Mesenchymal stem cell (in vitro differentiated cells and primary cell): ENCODE measurements around the gene ARHGAP6.

Source experiments
- DNase-seq: peaks from one replicate; pipeline ENCODE4 v3.0.0-alpha.2; 2013
- H2AFZ ChIP-seq: one replicate; pipeline ENCODE4 v1.6.1; 2013; ENCODE audit warnings: low read depth, mild to moderate bottlenecking, control low read depth, inconsistent platforms, low read length, moderate library complexity
- H2AK5ac ChIP-seq: 2 replicates; pipeline ENCODE4 v1.6.1; 2013; ENCODE audit warnings: low read length, moderate library complexity, mild to moderate bottlenecking, inconsistent platforms; ENCODE audit not compliant: severe bottlenecking
- H2BK120ac ChIP-seq: one replicate; pipeline ENCODE4 v1.6.1; 2013; ENCODE audit warnings: low read depth, mild to moderate bottlenecking, inconsistent platforms, low read length, moderate library complexity
- H2BK12ac ChIP-seq, 2 experiments: one replicate each; pipeline ENCODE4 v1.6.1; 2013; ENCODE audit warnings: inconsistent platforms in 2 of 2, low read length in 2 of 2, mild to moderate bottlenecking in 2 of 2, moderate library complexity in 2 of 2, control low read depth in 1 of 2
- H2BK15ac ChIP-seq: one replicate; pipeline ENCODE4 v1.6.1; 2013; ENCODE audit warnings: mild to moderate bottlenecking, low read depth, inconsistent platforms; ENCODE audit not compliant: poor library complexity, severe bottlenecking
- H2BK5ac ChIP-seq: 2 replicates; pipeline ENCODE4 v1.6.1; 2013; ENCODE audit warnings: low read depth, mild to moderate bottlenecking, low read length, control low read depth, inconsistent platforms; ENCODE audit not compliant: poor library complexity, severe bottlenecking
- H3K14ac ChIP-seq, 2 experiments: one replicate each; pipeline ENCODE4 v1.6.1; 2013; ENCODE audit warnings: inconsistent platforms in 2 of 2, low read length in 2 of 2, control low read depth in 1 of 2, mild to moderate bottlenecking in 1 of 2, moderate library complexity in 1 of 2
- H3K18ac ChIP-seq, 2 experiments: one replicate each; pipeline ENCODE4 v1.6.1; 2013; ENCODE audit warnings: inconsistent platforms in 2 of 2, low read length in 2 of 2, control low read depth in 1 of 2, low read depth in 1 of 2, mild to moderate bottlenecking in 1 of 2
- H3K23ac ChIP-seq, 2 experiments: one replicate each; pipeline ENCODE4 v1.6.1; 2013; ENCODE audit warnings: inconsistent platforms in 2 of 2, low read length in 2 of 2, mild to moderate bottlenecking in 2 of 2, moderate library complexity in 2 of 2, control low read depth in 1 of 2
- H3K27ac ChIP-seq: 2 replicates; pipeline ENCODE4 v1.5.1; 2013; ENCODE audit warnings: mild to moderate bottlenecking, moderate library complexity, low read length, control low read depth, inconsistent platforms; ENCODE audit not compliant: poor library complexity, severe bottlenecking
- H3K27me3 ChIP-seq, 2 experiments: 2 replicates each; pipeline versions ENCODE4 v1.6.1 to v1.7.0; 2013; ENCODE audit warnings: low read length in 2 of 2, mild to moderate bottlenecking in 2 of 2, moderate library complexity in 2 of 2, control low read depth in 1 of 2, inconsistent platforms in 1 of 2; ENCODE audit not compliant: control insufficient read depth in 1 of 2, insufficient read depth in 1 of 2
- H3K36me3 ChIP-seq, 2 experiments: 2 replicates each; pipeline versions ENCODE4 v1.6.1 to v1.7.0; 2013; ENCODE audit warnings: low read length in 2 of 2, control low read depth in 1 of 2, inconsistent platforms in 1 of 2, low read depth in 1 of 2, mild to moderate bottlenecking in 1 of 2; ENCODE audit not compliant: insufficient read depth in 2 of 2, control insufficient read depth in 1 of 2
- H3K4ac ChIP-seq, 2 experiments: one replicate each; pipeline ENCODE4 v1.6.1; 2013; ENCODE audit warnings: inconsistent platforms in 2 of 2, low read length in 2 of 2, mild to moderate bottlenecking in 2 of 2, moderate library complexity in 2 of 2, control low read depth in 1 of 2, low read depth in 1 of 2
- H3K4me1 ChIP-seq: 2 replicates; pipeline ENCODE4 v1.6.1; 2013; ENCODE audit warnings: low read depth, low read length, control low read depth; ENCODE audit not compliant: control insufficient read depth, insufficient read depth
- H3K4me2 ChIP-seq: 2 replicates; pipeline ENCODE4 v1.6.1; 2013; ENCODE audit warnings: low read length, mild to moderate bottlenecking, inconsistent platforms; ENCODE audit not compliant: poor library complexity, severe bottlenecking
- H3K4me3 ChIP-seq, 2 experiments: 2 replicates each; pipeline versions ENCODE4 v1.5.1 to v1.7.0; 2013; ENCODE audit warnings: low read length in 2 of 2, mild to moderate bottlenecking in 2 of 2, control low read depth in 1 of 2, low read depth in 1 of 2; ENCODE audit not compliant: insufficient read depth in 1 of 2
- H3K79me1 ChIP-seq: replicated peaks from 2 replicates; pipeline ENCODE4 v1.6.1; 2013; ENCODE audit warnings: mild to moderate bottlenecking, control low read depth, low read length, inconsistent platforms; ENCODE audit not compliant: poor library complexity, severe bottlenecking
- H3K9ac ChIP-seq: 2 replicates; pipeline ENCODE4 v1.7.0; 2013; ENCODE audit warnings: mild to moderate bottlenecking, low read length, moderate library complexity
- H3K9me3 ChIP-seq: 2 replicates; pipeline ENCODE4 v1.7.0; 2013; ENCODE audit warnings: mild to moderate bottlenecking, low read length; ENCODE audit not compliant: control insufficient read depth
- H4K8ac ChIP-seq: one replicate; pipeline ENCODE4 v1.6.1; 2013; ENCODE audit warnings: inconsistent platforms, mild to moderate bottlenecking, low read length, moderate library complexity
- H4K91ac ChIP-seq: one replicate; pipeline ENCODE4 v1.6.1; 2013; ENCODE audit warnings: mild to moderate bottlenecking, low read length, inconsistent platforms
- WGBS: methylation state at CpG from one replicate; pipeline ENCODE4 v1.1.7; 2013; ENCODE audit warnings: mixed read lengths; 5-methylcytosine and 5-hydroxymethylcytosine counted together

ARHGAP6 gene

DNA sequence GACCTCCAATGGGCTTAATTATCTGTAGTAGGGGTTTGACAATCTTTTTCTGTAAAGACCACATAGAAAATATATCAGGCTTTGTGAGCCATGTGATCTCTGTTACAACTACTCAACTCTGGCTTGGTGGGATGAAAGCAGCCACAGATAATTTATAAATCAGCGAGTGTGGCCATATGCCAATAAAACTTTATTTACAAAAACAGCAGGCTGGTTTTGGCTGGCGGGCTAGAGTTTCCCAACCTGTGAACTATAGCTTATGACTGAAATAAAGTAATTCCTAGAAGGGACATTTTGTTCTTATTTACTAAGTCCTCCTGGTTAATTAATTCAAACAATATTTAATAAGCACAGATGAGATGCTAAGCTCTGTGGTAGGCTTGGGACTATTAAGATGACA, 408.4 kb downstream of the ARHGAP6 start:
- DNase-seq, result no peak
- no peak overlapping the region for H4K8ac ChIP-seq
- H2BK5ac ChIP-seq, result no peak overlapping the region
- no peak overlapping the region for H3K4me2 ChIP-seq
- no peak overlapping the region for H3K14ac ChIP-seq
- H3K27me3 ChIP-seq, result no peaks in the 10 kb centered on the region
- no peak overlapping the region for H2BK12ac ChIP-seq
- peaks cover 0 to 17% of the 10 kb centered on the region in 2 experiments for H3K36me3 ChIP-seq
- no peak overlapping the region for H3K4ac ChIP-seq
- H3K9me3 ChIP-seq, result no peaks in the 10 kb centered on the region
- no CpG with 5 or more reads among the region's 2 CpGs for WGBS
- no peak overlapping the region for H3K4me3 ChIP-seq
- no peak overlapping the region for H2BK15ac ChIP-seq
- no peak overlapping the region for H3K18ac ChIP-seq
- H2AK5ac ChIP-seq, result no peak overlapping the region
- H3K27ac ChIP-seq, result no peak overlapping the region
- no peak overlapping the region for H2BK120ac ChIP-seq
- no peaks in the 10 kb centered on the region for H3K79me1 ChIP-seq
- H3K9ac ChIP-seq, result no peak overlapping the region
- no peak overlapping the region for H2AFZ ChIP-seq
- H3K23ac ChIP-seq, result no peak overlapping the region
- no peak overlapping the region for H4K91ac ChIP-seq
- no peaks in the 10 kb centered on the region for H3K4me1 ChIP-seq

DNA sequence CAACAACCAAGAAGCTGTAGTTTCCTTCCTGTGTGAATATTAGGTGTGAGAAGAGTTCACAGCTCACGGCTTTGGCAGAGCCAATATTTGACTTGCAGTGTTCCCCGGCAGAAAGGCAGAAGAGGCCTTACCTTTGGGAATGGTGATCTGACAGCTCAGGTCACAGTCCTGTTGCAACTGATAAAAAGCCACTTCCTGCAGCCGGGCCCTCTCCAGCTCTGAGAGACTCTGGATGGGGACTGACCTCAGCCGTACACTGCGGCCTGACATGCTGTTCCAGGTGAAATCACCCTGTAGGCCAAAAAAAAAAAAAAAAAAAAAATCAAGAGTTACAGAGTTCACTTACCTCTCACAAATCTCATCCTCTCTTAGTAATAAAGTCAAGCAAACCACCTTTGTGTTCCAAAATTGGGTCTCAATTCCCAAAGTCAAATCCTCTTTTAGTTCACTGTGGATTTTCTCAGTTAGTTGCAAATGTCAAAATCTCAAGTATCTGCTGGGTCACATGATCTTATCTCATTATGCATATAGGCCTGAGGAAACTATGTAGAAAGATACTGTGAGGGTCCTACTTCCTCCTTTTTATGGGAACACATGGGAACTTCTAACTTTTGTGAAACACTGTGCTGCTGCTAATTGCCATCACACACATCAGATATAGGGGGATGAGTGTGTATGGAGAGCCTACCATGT, 411.2 kb downstream of the ARHGAP6 start:
- no peak for DNase-seq
- no peak overlapping the region for H3K23ac ChIP-seq
- no peak overlapping the region for H2BK120ac ChIP-seq
- H3K27ac ChIP-seq, result no peak overlapping the region
- H3K4me3 ChIP-seq, result no peak overlapping the region
- no peaks in the 10 kb centered on the region for H3K27me3 ChIP-seq
- H3K36me3 ChIP-seq, result peaks cover 0 to 30% of the 10 kb centered on the region in 2 experiments
- WGBS, result 68% methylated on average over 5 of the region's 5 CpGs
- no peak overlapping the region for H4K8ac ChIP-seq
- H2BK12ac ChIP-seq, result no peak overlapping the region
- H3K9ac ChIP-seq, result no peak overlapping the region
- no peak overlapping the region for H3K14ac ChIP-seq
- H3K18ac ChIP-seq, result no peak overlapping the region
- H2AK5ac ChIP-seq, result no peak overlapping the region
- H3K4me2 ChIP-seq, result no peak overlapping the region
- no peak overlapping the region for H2BK15ac ChIP-seq
- H3K79me1 ChIP-seq, result no peaks in the 10 kb centered on the region
- H3K4me1 ChIP-seq, result no peaks in the 10 kb centered on the region
- no peak overlapping the region for H2BK5ac ChIP-seq
- no peak overlapping the region for H2AFZ ChIP-seq
- no peaks in the 10 kb centered on the region for H3K9me3 ChIP-seq
- H4K91ac ChIP-seq, result no peak overlapping the region
- no peak overlapping the region for H3K4ac ChIP-seq

DNA sequence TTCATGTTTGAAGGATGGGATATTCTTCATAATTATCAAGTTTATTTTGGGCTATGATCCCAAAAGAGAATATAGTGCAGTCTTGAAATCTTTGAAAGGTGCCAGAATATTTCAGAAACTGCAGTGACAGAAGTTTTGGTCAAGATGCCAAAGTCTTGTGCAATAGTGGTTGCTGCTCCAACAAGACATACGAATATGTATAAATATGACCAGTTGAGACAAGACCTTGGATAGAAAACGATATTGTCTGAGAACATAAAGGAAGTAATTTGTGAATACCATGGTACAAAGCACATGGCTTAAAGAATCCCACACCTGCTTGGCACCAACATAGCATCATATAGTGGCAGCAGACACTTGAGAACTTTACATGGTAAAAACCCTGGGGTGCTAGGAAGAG, 421.1 kb downstream of the ARHGAP6 start:
- H2BK15ac ChIP-seq, result no peak overlapping the region
- no peaks in the 10 kb centered on the region for H3K36me3 ChIP-seq
- no peak overlapping the region for H2BK5ac ChIP-seq
- no peaks in the 10 kb centered on the region for H3K79me1 ChIP-seq
- no peak overlapping the region for H3K18ac ChIP-seq
- H3K4me1 ChIP-seq, result no peaks in the 10 kb centered on the region
- H2AFZ ChIP-seq, result no peak overlapping the region
- H2AK5ac ChIP-seq, result no peak overlapping the region
- no peak overlapping the region for H3K27ac ChIP-seq
- H4K8ac ChIP-seq, result no peak overlapping the region
- H2BK12ac ChIP-seq, result no peak overlapping the region
- no peak for DNase-seq
- H3K4me3 ChIP-seq, result no peak overlapping the region
- no peak overlapping the region for H3K4me2 ChIP-seq
- H3K23ac ChIP-seq, result no peak overlapping the region
- no peak overlapping the region for H4K91ac ChIP-seq
- H2BK120ac ChIP-seq, result no peak overlapping the region
- WGBS, result no CpG with 5 or more reads among the region's 2 CpGs
- H3K9me3 ChIP-seq, result no peaks in the 10 kb centered on the region
- no peak overlapping the region for H3K4ac ChIP-seq
- H3K27me3 ChIP-seq, result no peaks in the 10 kb centered on the region
- no peak overlapping the region for H3K9ac ChIP-seq
- no peak overlapping the region for H3K14ac ChIP-seq

DNA sequence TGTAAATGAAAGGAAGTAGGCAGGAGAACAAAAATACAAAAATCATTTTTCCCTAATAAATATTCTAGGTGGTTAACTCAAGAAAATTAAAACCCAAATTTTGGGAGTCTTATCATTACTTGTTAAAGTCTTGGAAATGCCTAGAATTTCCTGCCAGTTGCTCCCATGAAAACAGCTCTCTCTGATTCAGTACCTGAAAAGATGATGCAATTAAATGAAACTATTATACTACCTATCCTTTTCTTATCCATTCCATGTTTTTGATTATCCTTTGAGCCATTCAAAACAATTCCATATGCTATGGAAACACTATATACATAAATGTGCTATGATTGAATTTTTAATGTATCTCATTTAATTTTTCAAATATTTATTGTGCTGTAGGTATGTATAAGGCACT, 423.0 kb downstream of the ARHGAP6 start:
- Histone ChIP-seq H2BK12ac (no peak overlapping the region), H3K4me2 (no peak overlapping the region), H2AK5ac (no peak overlapping the region), H3K9me3 (no peaks in the 10 kb centered on the region), H2AFZ (no peak overlapping the region), H3K27me3 (no peaks in the 10 kb centered on the region), H3K4me1 (no peaks in the 10 kb centered on the region), H2BK5ac (no peak overlapping the region), H3K27ac (no peak overlapping the region), H3K4me3 (no peak overlapping the region), H4K91ac (no peak overlapping the region), H3K9ac (no peak overlapping the region), H4K8ac (no peak overlapping the region), H3K36me3 (no peaks in the 10 kb centered on the region), H3K23ac (no peak overlapping the region), H2BK120ac (no peak overlapping the region), H3K18ac (no peak overlapping the region), H2BK15ac (no peak overlapping the region), H3K14ac (no peak overlapping the region), H3K4ac (no peak overlapping the region), H3K79me1 (no peaks in the 10 kb centered on the region)
- no peak for DNase-seq
